Keratinocyte (primary cell): ENCODE data around the gene CEP78. TPM values are rescaled to one million over a fixed set of nuclear protein-coding genes. Genes with fewer than 3 reads are reported as not detected.
A peak's percentile ranks its signal among the peaks of the same experiment; 100 is the strongest.

Experiments used
- DNase-seq: peaks from one replicate; pipeline ENCODE4 v3.0.0-alpha.2; 2011; ENCODE audit warnings: low read depth, missing footprints, low spot score
- FAIRE-seq: peaks from 2 replicates; lab custom pipeline; 2011; peaks lifted over from hg19 to GRCh38; lab: Jason Lieb, UNC
- H2AFZ ChIP-seq: 2 replicates; pipeline ENCODE4 v1.6.0; 2012; ENCODE audit warnings: low read length, control low read depth, inconsistent platforms; ENCODE audit not compliant: control insufficient read depth
- H3K27ac ChIP-seq: 2 replicates; pipeline ENCODE4 v1.5.1; 2011; ENCODE audit warnings: low read length; ENCODE audit not compliant: control insufficient read depth, insufficient read depth
- H3K27me3 ChIP-seq: 3 replicates; pipeline ENCODE4 v1.6.0; 2011; ENCODE audit warnings: low read length; ENCODE audit not compliant: control insufficient read depth, insufficient read depth; ENCODE audit errors: extremely low read depth
- H3K36me3 ChIP-seq, 2 experiments: 2 replicates in 1 of 2; 3 replicates in 1 of 2; pipeline ENCODE4 v1.5.1; 2011; ENCODE audit warnings: low read length in 2 of 2, mild to moderate bottlenecking in 1 of 2; ENCODE audit not compliant: control insufficient read depth in 2 of 2, insufficient read depth in 2 of 2; ENCODE audit errors: extremely low read depth in 1 of 2
- H3K4me1 ChIP-seq: 3 replicates; pipeline ENCODE4 v1.5.1; 2011; ENCODE audit warnings: low read length; ENCODE audit not compliant: control insufficient read depth, insufficient read depth; ENCODE audit errors: extremely low read depth
- H3K4me2 ChIP-seq: 3 replicates; pipeline ENCODE4 v1.6.0; 2011; ENCODE audit warnings: low read depth, low read length; ENCODE audit not compliant: control insufficient read depth, insufficient read depth; ENCODE audit errors: extremely low read depth
- H3K4me3 ChIP-seq, 3 experiments: fragments of 200-600 bp in 1 of 3; sonication (generic) in 1 of 3; 2 replicates in 2 of 3; 3 replicates in 1 of 3; pipeline ENCODE4 v1.5.1; 2011 to 2016; ENCODE audit warnings: low read length in 3 of 3, mild to moderate bottlenecking in 3 of 3, control low read depth in 2 of 3, inconsistent platforms in 1 of 3, low read depth in 1 of 3, mixed read lengths in 1 of 3, mixed run types in 1 of 3, moderate library complexity in 1 of 3; ENCODE audit not compliant: control insufficient read depth in 2 of 3, insufficient read depth in 2 of 3; ENCODE audit errors: extremely low read depth in 1 of 3
- H3K79me2 ChIP-seq: 2 replicates; pipeline ENCODE4 v1.6.0; 2012; ENCODE audit warnings: low read length; ENCODE audit not compliant: control insufficient read depth, insufficient read depth
- H3K9ac ChIP-seq: 3 replicates; pipeline ENCODE4 v1.6.0; 2011; ENCODE audit warnings: low read length; ENCODE audit not compliant: control insufficient read depth, insufficient read depth; ENCODE audit errors: extremely low read depth
- H3K9me1 ChIP-seq: 3 replicates; pipeline ENCODE4 v1.6.0; 2011; ENCODE audit warnings: low read length; ENCODE audit not compliant: control insufficient read depth, insufficient read depth; ENCODE audit errors: extremely low read depth
- H3K9me3 ChIP-seq: 2 replicates; pipeline ENCODE4 v1.5.1; 2012; ENCODE audit warnings: low read depth, low read length; ENCODE audit not compliant: control insufficient read depth
- H4K20me1 ChIP-seq: 3 replicates; pipeline ENCODE4 v1.6.0; 2011; ENCODE audit warnings: low read length; ENCODE audit not compliant: control insufficient read depth, insufficient read depth; ENCODE audit errors: extremely low read depth
- CTCF ChIP-seq, 3 experiments: IDR thresholded peaks in 1 of 3; conservative IDR thresholded peaks in 1 of 3; optimal IDR thresholded peaks in 1 of 3; 2 replicates in 2 of 3; 3 replicates in 1 of 3; pipeline versions ENCODE3 to v1.5.1; 2011; ENCODE audit warnings: low read length in 3 of 3, mild to moderate bottlenecking in 3 of 3, moderate library complexity in 2 of 3, control low read depth in 1 of 3, inconsistent platforms in 1 of 3; ENCODE audit not compliant: insufficient read depth in 2 of 3; ENCODE audit errors: extremely low read depth in 1 of 3
- EZH2 ChIP-seq: IDR thresholded peaks from one replicate; pipeline ENCODE4 v1.6.1; 2012; ENCODE audit warnings: inconsistent platforms, mild to moderate bottlenecking, low read length, moderate library complexity
- dilution Hi-C: fragments of 300-500 bp; cut with MboI; formaldehyde crosslinking; loops from one replicate; pipeline ENCODE4 v1.7.0; 2020; ENCODE audit warnings: low sequenced_read_pairs; ENCODE audit not compliant: extremely low pct_ligation_motif_present
- polyA plus RNA-seq, 5 experiments: library from polyadenylated mRNA; depleted of rRNA in 3 of 5; stranded (reverse) in 3 of 5; stranded (forward) in 1 of 5; unstranded in 1 of 5; fragments of >200 nt; gene quantifications; 1 replicate in 1 of 5; 2 replicates in 3 of 5; 3 replicates in 1 of 5; pipeline versions ENCODE4 v1.2.1 to v1.2.3, GENCODE V29; 2011 to 2012; ENCODE audit warnings: missing spikeins in 2 of 5, low read depth in 1 of 5, low replicate concordance in 1 of 5

CEP78 gene
- polyA plus RNA-seq, 1 donor (not counting 4 experiments of a cell fraction or from before 2014, with no cell fraction given) = 13.2 TPM

- TF ChIP-seq EZH2 = no peak
- peak in 2 of 3 experiments; percentile 26 to 34 for TF ChIP-seq CTCF (optimal IDR thresholded peaks at IDR 0.05 in 1 of 3, IDR thresholded peaks at IDR 0.05 in 1 of 3, conservative IDR thresholded peaks at IDR 0.05 in 1 of 3; ENCODE audit: extremely low read depth in 1 of 3, insufficient read depth in 2 of 3, low read length in 3 of 3)
- Histone ChIP-seq H3K79me2 (peaks cover 16% of the 10 kb centered on the region), H3K4me2 (peak within 1 kb of the TSS; percentile 96), H3K27ac (peak within 1 kb of the TSS; percentile 81), H3K9me3 (no peaks in the 10 kb centered on the region), H3K9me1 (no peaks in the 10 kb centered on the region), H4K20me1 (no peaks in the 10 kb centered on the region), H3K27me3 (no peaks in the 10 kb centered on the region), H3K4me3 (peak within 1 kb of the TSS; percentile 66 to 96 (median 85)), H2AFZ (peak within 1 kb of the TSS; percentile 94), H3K4me1 (peaks cover 11% of the 10 kb centered on the region), H3K9ac (peak within 1 kb of the TSS; percentile 87), H3K36me3 (peaks cover 1 to 21% of the 10 kb centered on the region in 2 experiments)
- FAIRE-seq (peak; percentile 79), DNase-seq (peak; percentile 73)
- dilution Hi-C loops = no loop called here
Measured at GRCh38 chr9:78296893-78297671, 61.2 kb downstream of the CEP78 start, which contains the start of gene PSAT1. Gene PSAT1 (plus strand): TSS chr9:78297125. CDS start chr9:78297211, 86 bp downstream.

GRCh38 chr9:78297672-78297961 lies 61.7 kb downstream of the CEP78 start:
- H3K27ac ChIP-seq = peak overlapping the region; percentile 75
- peak overlapping the region; percentile 66 to 96 (median 85) for H3K4me3 ChIP-seq
- peaks cover 1 to 21% of the 10 kb centered on the region in 2 experiments for H3K36me3 ChIP-seq
- DNase-seq = peak; percentile 5
- peak overlapping the region; percentile 94 for H2AFZ ChIP-seq
- no peak for TF ChIP-seq CTCF (optimal IDR thresholded peaks at IDR 0.05 in 1 of 3, IDR thresholded peaks at IDR 0.05 in 1 of 3, conservative IDR thresholded peaks at IDR 0.05 in 1 of 3; ENCODE audit: extremely low read depth in 1 of 3, insufficient read depth in 2 of 3, low read length in 3 of 3)
- TF ChIP-seq EZH2 = no peak
- dilution Hi-C loops = no loop called here
- peaks cover 16% of the 10 kb centered on the region for H3K79me2 ChIP-seq
- peak overlapping the region; percentile 87 for H3K9ac ChIP-seq
- H3K4me1 ChIP-seq = peaks cover 11% of the 10 kb centered on the region
- peak overlapping the region; percentile 89 for H3K4me2 ChIP-seq
- FAIRE-seq = no peak
- no peaks in the 10 kb centered on the region for H3K9me3 ChIP-seq
- H3K9me1 ChIP-seq = no peaks in the 10 kb centered on the region
- H4K20me1 ChIP-seq = no peaks in the 10 kb centered on the region
- no peaks in the 10 kb centered on the region for H3K27me3 ChIP-seq
